Right lobe of liver (tissue), 4 donors: Measurements from ENCODE around the gene A2ML1.

Experiments used
- POLR2A ChIP-seq: fragments of 450-650 bp; IDR thresholded peaks from one replicate; pipeline ENCODE4 v1.6.1; 2017; ENCODE audit warnings: antibody characterized with exemption, mild to moderate bottlenecking
- TF ChIP-seq, protein P1 (sequence below), 4 donors: fragments of 200-600 bp in 3 of 4; fragments of 450-650 bp in 1 of 4; IDR thresholded peaks; one replicate each; pipeline versions ENCODE4 v1.5.1 to v1.8.0; 2016 to 2022; ENCODE audit warnings: antibody characterized with exemption in 4 of 4, mild to moderate bottlenecking in 2 of 4
- donor health status: DM: no; HTN: no; CAD: no.
- donor health status: DM: no; HTN: no; CAD: no.
- donor health status: DM: no; HTN: yes; CAD: no.

DNA sequence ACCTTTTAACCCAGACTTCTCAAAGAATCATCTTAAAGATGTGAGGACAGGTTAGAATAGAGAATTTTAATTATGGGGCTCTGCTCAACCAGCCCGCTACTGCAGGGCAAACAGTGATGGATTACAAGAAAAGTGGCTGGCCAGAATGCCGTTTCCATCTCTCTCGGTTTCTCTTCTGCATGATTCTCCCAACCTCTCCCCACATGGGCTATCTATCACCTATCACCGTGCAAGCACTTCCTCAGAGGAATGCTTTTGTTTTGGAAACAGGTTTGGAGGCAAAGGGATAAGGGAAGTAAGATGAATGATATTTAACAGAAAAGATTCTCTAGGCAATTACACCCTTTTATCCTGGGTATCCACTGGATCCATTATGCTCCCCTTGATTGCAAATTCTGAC, 54.5 kb downstream of the A2ML1 start:
- TF ChIP-seq, protein P1, sequence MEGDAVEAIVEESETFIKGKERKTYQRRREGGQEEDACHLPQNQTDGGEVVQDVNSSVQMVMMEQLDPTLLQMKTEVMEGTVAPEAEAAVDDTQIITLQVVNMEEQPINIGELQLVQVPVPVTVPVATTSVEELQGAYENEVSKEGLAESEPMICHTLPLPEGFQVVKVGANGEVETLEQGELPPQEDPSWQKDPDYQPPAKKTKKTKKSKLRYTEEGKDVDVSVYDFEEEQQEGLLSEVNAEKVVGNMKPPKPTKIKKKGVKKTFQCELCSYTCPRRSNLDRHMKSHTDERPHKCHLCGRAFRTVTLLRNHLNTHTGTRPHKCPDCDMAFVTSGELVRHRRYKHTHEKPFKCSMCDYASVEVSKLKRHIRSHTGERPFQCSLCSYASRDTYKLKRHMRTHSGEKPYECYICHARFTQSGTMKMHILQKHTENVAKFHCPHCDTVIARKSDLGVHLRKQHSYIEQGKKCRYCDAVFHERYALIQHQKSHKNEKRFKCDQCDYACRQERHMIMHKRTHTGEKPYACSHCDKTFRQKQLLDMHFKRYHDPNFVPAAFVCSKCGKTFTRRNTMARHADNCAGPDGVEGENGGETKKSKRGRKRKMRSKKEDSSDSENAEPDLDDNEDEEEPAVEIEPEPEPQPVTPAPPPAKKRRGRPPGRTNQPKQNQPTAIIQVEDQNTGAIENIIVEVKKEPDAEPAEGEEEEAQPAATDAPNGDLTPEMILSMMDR (IDR thresholded peaks at IDR 0.05) = no peak
- no peak for TF ChIP-seq POLR2A
